GM21515 (cell line): Measurements from ENCODE around the gene INPP5E.
"Not testable (repeated sequence)": the region's sequence is repeated elsewhere in the genome, so short reads cannot be mapped to it uniquely, and the experiment has no call there.

ENCODE experiments used
- ATAC-seq: cut with Tn5 transposase; IDR thresholded peaks from one replicate; pipeline ENCODE4 v1.9.1; 2021; ENCODE audit not compliant: unreplicated experiment

Gene INPP5E

DNA sequence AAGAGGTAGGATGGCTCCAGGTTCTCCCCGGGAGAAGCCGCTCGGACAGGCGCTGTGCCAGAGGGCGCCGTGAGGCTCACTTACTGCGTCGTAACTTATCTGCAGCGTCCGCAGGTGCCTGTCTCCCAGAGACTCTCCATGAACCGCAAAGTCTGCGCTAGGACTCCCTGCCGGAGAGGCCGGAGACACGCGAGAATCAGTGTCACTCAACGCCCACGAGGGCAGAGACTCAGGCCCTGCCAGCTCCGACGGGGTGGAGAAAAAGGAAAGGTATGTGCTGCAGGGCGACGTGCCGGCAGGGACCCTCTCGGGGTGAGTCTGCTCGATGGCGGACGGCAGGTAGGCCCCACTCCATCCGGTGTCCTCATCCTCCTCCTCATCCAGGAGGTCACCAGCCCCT, 32.6 kb downstream of the INPP5E start:
- not testable (repeated sequence) for ATAC-seq

DNA sequence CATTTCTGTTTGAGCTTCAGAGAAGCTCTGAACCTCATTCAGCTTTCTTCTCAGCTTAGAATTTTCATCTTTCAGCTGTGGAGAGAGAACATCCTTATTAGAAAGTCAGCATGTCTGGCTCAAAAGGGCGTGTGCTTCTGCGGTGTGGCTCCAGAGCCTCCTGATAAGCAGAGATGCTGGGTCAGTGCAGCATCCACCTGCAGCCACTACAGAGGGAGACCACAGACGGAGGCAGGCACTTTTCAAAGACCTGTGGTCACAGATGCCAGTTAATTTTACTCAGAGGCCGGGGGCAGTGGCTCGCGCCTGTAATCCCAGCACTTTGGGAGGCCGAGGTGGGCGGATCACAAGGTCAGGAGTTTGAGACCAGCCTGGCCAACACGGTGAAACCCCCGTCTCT, 33.7 kb downstream of the INPP5E start:
- not testable (repeated sequence) for ATAC-seq

DNA sequence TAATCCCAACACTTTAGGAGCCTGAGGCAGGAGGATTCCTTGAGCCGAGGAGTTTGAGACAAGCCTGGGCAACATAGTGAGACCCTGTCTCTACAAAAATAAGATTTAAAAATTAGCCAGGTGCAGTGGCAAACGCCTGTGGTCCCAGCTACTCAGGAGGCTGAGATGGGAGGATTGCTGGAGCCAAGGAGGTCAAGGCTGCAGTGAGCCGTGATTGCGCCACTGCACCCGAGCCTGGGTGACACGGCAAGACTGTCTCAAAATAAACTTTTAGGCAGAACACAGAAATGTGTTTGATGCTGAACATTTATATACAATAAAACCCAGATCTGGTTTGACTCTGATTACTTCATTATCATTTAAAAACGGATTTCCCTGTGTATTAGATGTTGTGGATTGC, 34.2 kb downstream of the INPP5E start:
- ATAC-seq = no peak

DNA sequence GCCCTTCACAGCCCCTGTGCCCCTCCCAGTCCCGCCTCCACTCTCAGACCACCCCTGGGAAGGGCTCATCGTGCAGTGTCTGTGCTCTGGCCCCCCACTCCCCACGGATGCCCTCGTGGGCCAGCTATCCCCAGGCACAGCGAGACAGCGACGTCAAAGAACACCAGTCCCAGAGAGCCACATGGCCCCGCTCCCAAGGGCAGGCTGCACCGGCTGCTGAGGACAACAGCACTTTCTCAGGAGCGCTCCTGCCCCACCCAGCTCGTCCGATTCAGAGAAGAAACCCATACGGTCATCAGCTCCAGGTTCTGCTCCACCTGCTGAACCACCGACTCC, 34.9 kb downstream of the INPP5E start:
- ATAC-seq = no peak

DNA sequence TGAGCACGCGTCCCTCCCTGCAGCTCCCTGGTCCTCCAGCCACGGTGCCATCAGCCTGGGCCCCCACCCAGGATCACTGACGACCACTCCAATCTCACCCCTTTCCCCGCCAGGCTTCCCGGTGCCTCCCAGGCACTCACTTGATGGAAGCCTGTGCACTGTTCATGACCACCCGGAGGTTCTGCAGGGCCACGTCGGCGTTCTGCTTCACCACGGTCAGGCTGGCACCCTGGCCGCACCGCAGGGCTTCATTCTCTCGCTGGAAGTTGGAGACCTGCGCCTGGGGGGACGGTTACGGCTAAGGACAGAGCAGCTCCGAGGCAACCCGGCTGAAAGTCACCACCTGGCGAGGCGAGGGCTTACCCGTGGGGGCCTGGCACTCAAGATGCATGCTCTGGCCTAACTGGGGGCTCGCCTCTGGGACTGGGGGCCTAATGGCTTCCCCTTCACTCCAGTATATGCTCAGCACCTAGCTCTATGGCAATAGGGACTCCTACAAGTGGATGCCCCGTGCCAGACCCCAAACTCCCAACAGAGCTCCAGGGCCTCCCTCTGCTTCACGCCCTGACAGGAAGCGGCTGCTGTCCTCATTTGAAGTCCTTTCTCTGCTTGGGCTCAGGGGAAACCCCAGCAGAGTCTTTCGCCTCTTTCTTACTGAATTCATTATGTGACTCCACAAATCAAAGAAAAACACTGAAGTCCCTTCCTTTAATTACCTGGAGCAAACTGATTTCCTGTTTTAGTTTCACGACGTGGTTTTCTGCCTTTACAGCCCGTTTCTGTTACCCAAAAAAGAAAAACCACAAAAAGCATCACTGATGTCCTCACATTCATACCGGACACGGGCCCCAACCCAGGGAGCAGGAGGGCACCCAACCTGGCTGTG, 35.5 kb downstream of the INPP5E start:
- no peak for ATAC-seq

DNA sequence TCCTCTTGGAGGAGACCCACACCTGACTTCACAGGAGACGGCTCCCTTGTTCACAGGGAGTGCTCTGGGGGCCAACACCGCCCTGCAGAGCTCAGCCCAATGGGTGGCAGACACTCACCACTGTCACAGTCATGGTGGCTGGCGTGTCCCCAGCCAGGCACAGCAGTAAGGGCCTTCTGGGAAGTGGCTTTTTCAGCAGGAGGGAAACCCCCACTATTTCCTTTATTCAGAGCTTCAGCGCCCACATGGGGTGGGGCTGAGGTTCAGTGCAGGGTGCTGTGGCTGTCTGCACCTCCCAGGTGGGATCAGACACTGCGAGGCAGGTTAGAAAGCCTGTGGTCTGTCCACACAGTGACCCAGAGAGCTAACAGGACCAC, 36.1 kb downstream of the INPP5E start:
- no peak for ATAC-seq

DNA sequence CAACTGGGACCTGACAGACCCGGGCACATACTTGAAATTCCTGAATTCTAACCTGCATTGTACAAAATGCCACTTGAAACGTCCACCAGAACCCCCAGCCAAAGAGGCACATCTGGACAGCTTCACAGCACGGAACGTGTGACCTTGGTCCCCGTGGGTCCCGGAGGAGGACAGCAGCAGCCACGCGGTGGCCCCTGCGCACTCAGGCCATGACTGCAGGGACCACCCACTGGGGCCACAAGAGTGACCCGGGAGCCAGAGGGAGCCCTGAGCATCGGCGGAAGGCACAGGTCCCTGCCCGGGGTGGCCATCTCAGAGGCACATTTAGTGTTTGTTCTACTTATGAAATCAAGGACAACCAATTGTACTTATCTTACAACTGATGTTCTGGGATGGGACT, 37.6 kb downstream of the INPP5E start:
- ATAC-seq = no peak

DNA sequence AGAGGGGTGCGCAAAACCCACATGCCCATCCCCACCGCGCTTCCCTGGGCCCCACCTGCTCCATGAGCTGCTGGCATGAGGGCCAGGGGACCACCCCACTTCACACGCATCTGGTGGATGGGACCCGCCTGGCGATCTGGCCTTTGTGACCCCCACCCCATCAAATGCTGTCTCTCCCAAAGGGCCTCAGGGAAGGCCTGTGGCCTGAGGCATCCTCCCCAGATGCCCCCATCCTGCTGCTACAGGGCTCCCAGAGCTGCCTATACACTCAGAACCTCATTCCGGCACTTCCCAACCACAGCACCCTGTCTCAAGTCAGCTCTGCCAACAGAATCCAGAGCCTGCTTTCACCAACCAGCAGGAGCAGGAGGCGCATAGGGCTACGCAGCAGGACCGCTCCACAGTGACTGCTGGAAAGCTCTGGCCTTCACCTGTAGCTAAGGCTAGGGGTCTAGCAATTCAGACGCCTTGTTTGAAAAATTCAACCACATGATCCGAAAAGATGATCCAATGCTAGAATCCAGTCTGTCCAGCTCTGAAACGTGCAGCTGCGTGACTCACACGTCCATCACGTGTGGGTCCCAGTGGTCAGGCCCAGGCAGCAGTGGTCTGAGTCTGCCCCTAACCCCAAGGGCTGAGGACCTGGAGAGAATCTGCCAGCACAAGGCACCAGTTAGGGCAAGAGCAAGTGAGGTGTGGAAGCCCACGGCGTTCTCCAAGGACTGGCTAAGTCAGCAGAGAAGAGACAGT, 38.3 kb downstream of the INPP5E start:
- no peak for ATAC-seq

DNA sequence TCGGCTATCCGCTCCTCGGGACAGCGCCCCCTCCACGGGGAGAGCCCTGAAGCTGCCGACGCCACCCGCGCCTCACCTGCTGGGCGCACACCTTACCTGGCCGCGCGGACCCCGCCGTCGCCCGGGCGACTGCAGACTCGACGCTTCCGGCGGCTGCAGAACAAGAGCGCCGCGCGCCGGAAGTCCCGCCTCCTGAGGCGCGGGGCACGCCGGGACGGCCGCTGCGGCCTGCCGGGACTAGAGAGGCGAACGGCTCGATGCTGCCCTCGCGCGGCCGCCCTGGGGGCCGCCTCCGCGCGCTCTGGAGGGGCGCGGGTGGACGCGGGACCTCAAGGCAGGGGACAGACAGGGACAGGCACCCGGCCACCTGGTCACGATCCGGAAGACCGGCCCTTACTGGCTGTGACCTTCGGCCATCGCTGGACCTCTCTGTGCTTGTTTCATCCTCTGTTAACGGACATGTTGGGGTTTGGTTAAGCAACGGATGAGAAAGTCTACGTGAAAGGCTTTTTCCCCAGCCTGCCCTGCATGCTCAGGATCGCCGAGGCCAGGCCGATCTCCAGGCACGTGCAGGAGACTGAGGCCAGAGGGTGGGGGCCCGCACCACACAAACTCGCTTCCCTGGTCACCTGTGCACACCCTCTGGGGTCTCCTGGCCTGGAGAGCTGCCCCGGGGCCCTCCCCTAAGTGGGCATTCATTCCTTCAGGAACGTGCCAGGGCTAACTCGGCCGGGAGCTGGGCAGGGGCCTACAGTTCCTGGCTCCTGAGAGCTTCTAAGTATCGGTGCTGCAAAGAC, 39.4 kb downstream of the INPP5E start, which contains the start of gene SNAPC4:
SNAPC4 (minus strand) TSS at position 133 of the 797 bp plus-strand sequence. CDS start 1,742 bp downstream, outside the sequence.
- ATAC-seq = peak; percentile 49

DNA sequence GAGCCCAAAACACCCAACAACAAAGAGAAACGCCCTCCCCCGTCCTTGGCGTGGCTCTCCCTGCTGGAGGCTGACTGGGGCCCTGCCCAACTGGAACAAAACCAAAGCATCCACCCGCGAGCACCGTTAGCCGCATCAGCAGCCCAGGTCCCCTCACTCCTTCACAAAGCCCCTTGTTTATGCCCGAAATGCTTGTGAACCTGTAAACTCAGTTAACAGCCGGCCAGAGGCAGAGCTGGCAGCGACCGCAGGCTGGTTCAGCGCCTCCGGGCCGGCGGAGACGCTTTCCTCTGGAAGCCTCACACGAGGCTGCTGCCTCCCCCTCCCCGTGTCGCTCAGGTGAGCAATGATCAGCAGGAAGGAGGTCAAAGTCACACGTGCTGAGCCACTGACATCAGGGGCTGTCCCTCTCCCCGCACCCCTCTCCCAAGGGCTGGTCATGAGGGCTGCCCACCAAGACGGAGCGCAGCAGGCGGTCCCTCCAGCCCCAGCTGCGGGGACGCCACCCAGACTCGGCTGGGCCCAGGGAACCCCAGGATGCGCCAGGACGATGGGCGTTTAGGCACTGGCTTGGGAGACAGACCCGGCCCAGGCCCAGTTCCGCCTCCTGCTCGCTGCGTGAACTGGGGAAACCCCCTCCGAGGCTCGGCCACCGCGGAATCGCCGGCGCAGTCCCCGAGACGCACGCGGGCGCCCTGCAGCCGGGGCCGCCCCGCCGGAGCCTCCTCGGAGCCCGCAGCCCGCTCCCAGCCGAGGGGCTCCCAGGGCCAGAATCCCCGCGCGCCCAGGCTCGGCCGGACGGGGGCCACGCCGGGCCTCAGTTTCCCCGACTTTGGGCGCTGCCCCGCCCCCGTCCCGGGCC, 40.2 kb downstream of the INPP5E start:
- ATAC-seq = peak; percentile 26

DNA sequence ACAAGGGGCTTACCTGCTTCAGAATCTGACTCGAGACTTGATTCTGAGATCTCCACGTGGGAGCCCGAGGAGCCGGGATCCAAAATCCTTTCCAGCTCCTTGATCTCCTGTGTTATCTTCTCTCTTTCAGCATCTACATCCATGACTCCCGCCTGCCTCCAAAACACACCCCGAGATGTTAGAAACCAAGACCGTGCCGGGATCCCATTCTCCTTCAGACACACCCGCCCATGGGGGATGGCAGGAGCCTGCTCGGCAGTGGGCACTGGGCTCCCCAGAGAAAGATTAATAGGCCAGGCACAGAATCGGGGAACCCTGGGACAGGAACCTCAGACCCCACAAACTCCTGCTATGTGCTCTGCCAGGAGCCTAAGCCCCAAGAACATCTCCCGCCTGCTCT, 41.4 kb downstream of the INPP5E start:
- ATAC-seq = no peak

DNA sequence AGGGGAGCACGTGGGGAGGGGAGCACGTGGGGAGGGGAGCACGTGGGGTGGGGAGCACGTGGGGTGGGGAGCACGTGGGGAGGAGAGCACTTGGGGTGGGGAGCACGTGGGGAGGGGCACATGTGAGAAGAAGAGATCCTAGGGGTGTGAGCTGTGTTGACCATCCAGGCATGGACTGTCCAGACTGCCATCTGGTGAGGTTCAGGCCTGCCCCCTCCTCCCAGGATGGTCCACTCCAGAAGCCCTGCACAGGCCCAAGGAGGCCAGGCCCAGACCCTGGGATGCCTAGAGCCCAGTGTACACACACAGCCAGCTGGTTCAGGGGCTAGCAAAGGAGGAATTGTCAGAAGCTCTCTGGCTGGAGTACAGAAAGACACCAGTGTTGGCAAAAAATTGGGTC, 42.0 kb downstream of the INPP5E start:
- no peak for ATAC-seq

DNA sequence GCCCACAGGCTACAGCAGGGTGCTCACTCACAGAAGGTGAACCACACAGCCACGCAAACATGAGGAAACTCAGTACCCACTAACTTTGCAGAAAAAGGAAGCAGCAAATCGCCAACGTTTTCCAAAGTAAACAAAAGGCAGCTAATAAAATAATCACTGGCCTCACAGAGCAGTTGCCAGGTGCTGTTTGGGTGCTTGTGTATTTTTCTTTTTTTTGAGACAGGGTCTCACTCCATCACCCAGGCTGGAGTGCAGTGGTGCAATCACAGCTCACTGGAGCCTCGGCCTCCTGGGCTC, 43.5 kb downstream of the INPP5E start:
- no peak for ATAC-seq

DNA sequence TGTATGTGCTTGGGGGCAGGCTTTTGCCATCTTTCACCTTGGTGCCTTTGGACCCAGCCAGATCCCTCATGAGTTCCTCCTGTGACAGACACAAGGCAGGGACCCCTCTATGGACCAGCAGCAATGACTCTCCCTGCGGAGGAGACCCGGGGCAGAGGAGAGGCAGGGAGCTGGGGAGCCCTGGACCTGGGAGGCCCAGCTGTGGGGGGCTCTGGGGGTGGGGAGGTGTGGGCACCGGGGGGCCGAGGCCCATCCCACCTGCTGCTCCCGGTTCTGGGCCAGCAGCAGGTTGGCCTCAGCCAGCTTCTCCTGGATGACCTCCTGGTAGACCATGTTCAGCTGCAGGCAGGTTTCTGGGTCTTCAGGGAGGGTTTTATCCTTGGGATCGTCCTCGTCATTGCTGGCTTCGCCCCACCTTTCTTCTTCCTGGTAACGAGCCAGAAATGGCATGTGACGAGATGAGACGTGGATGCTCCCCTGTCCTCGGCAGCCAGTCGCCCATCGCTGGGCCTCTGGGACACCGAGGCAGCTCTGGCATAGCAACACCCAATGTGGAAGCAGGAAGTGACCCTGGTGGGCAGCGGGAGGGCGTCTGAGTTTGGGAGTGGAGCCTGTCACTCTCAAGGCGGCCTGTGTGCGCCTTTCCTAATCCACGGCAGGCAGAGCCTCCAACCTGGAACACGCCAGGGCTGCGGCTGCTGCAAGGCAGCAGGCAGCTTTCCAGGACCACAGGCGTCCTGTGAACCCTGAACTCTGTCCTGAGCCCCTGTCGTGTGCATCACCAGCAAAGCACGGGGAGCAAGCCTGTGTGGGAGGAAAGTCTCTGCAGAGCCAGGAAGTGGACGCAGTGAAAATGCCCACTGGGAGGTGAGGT, 44.1 kb downstream of the INPP5E start:
- no peak for ATAC-seq

DNA sequence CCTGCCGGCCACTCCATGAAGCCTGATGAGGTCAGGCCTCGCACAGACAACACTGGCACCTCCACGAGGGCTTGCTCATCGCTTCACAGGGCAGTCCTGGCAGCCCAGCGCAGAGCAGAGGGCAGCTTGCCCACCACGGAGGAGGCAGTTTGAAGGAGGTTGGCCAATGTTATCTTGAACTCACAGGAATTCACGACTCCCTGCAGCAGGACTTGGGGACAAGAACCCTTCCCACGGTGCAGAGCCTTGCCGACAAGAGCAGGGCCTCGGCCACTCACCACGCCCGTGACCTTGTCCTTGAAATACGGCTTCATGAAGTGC, 44.7 kb downstream of the INPP5E start:
- no peak for ATAC-seq

DNA sequence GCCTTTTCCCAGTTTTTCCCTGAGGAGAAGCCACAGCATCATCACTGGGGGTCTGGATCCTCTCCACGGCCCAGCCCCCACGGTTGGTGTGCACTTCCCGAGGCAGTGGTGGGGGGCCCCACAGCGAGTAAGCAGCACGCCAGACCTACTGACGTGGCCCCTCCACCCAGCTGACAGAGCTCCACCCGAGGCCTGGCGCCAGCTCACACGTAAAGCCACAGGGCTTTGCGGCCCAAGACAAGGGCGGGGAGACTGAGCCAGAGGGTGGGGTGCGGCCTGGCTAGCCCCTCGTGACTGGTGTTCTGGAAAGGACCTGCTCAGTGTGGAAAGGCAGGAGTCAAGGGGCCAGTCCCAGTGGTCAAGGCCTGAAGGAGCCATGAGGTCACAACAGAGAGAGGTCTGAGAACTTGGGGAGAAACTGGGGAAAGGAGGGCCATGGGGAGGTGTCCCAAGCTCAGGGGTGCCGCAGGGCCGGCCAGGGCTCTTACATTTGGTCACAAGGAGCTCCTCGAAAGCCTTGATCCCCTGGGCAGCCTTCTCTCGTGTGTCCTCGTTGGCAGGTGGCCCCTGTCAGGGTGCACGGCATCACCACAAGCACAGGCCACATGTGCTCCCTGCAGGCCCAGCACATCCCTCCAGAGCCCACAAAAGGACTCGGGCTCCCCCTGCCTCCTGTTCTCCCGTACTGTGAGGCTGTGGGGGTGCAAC, 45.2 kb downstream of the INPP5E start:
- no peak for ATAC-seq

DNA sequence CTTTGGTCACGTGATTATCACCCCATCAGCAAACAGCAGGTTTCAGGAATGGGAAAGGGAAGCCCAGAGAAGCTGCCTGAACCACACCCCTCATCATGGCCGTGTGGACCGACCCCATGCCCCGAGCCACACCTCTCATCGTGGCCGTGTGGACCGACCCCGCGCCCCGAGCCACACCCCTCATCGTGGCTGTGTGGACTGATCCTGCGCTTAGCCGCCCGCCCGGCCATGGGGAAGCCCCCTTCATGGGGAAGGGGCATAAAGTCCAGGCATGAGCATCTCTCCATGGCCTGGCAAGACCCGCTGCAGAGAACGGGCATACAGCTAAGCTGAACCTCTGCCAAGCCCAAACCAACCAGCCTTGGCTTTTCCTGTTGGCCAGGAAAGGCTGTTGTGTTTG, 46.1 kb downstream of the INPP5E start:
- ATAC-seq = no peak

DNA sequence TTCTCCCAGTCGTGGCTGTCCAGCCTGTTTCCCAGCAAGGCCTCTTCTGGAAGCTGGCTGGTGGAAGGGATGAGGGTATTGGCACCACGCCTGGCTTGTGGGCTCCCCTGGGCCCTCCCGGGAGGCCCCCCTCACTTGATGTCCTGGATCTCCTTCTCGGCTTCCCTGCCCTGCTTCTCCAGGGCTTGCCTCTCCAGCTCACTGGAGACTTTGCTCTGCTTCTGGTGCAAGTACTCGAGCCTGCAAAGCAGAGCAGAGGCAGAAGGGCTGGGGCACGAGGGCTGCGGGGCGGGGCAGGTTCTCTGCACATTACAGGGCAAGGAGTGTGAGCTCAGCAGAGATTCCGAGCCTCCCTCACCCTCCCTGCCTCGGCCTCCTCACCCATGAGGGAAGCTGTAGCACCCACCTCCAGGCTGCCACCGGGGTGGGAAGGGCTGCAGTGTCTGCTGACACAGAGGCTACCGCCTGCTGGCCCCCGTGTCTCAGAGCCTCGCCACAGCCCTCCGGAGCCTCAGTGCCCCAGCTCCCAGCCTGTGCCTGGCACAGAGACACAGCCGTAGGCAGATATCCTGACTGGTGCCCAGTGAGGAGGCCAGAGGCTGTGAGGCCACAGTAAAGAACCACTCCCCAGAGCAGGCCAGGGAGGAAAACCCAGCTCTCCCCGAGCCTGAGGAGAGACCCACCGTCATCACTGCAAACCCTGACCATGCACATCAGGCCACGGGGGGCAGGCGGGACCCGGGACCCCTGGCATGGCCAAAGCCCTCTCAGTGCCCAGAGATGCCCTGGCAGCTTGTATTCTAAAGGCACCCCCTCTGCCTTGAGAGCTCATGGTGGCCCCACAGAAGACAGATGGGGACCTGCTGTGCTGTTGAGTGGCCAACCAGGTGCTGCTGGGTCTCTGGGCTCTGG, 46.9 kb downstream of the INPP5E start:
- ATAC-seq = no peak
